Heart right ventricle (tissue), 16 donors: ENCODE measurements around the gene CYYR1. TPM values are rescaled to one million over a fixed set of nuclear protein-coding genes. Genes with fewer than 3 reads are reported as not detected.
A peak's percentile ranks its signal among the peaks of the same experiment; 100 is the strongest.

Source experiments
- ATAC-seq, 8 donors: fragments of 200-7000 bp; cut with Tn5 transposase; one replicate each; pipeline ENCODE4 v1.9.1; 2020; ENCODE audit warnings: mild to moderate bottlenecking in 8 of 8, moderate library complexity in 8 of 8, moderate number of reproducible peaks in 1 of 8
- DNase-seq, 2 donors: peaks; one replicate each; pipeline ENCODE4 v3.0.0-alpha.2; 2020
- H3K27ac ChIP-seq, 10 donors: fragments of 200-600 bp; sonication (generic) in 2 of 10; one replicate each; pipeline versions ENCODE4 v1.5.0 to v1.8.0; 2020 to 2022; ENCODE audit warnings: mild to moderate bottlenecking in 3 of 10
- H3K27me3 ChIP-seq, 7 donors: fragments of 200-600 bp; one replicate each; pipeline ENCODE4 v1.8.0; 2021 to 2022; ENCODE audit warnings: mild to moderate bottlenecking in 2 of 7
- H3K36me3 ChIP-seq, 9 donors: fragments of 200-600 bp; sonication (generic) in 1 of 9; one replicate each; pipeline versions ENCODE4 v1.5.0 to v1.8.0; 2020 to 2022; ENCODE audit warnings: mild to moderate bottlenecking in 2 of 9
- H3K4me1 ChIP-seq, 9 donors: fragments of 200-600 bp; sonication (generic) in 1 of 9; one replicate each; pipeline versions ENCODE4 v1.5.0 to v1.8.0; 2020 to 2022; ENCODE audit warnings: mild to moderate bottlenecking in 4 of 9
- H3K4me3 ChIP-seq, 10 donors: fragments of 200-600 bp; sonication (generic) in 2 of 10; one replicate each; pipeline versions ENCODE4 v1.5.0 to v1.8.0; 2020 to 2022; ENCODE audit warnings: mild to moderate bottlenecking in 7 of 10, moderate library complexity in 2 of 10
- H3K9me3 ChIP-seq, 11 donors: fragments of 200-600 bp in 10 of 11; sonication (generic) in 2 of 11; one replicate each; pipeline versions ENCODE4 v1.5.0 to v1.8.0; 2013 to 2022; ENCODE audit warnings: mild to moderate bottlenecking in 2 of 11, control low read depth in 1 of 11, moderate library complexity in 1 of 11
- CTCF ChIP-seq, 9 donors: fragments of 200-600 bp; sonication (generic) in 2 of 9; IDR thresholded peaks; one replicate each; pipeline versions ENCODE4 v1.5.0 to v1.8.0; 2021 to 2022; ENCODE audit warnings: antibody characterized with exemption in 9 of 9, mild to moderate bottlenecking in 5 of 9, moderate library complexity in 1 of 9
- WGBS, 2 donors: extraction: QIAGEN DNeasy Blood & Tissue Kit; methylation state at CpG; one replicate each; pipeline ENCODE4 v1.1.7; 2013; ENCODE audit warnings: inconsistent platforms in 1 of 2; 5-methylcytosine and 5-hydroxymethylcytosine counted together
- intact Hi-C, 10 donors: fragments of 100-400 bp; cut with DNase I; formaldehyde crosslinking; loops; one replicate each; pipeline versions ENCODE4 v1.11.1 to v1.14.2; 2022
- polyA plus RNA-seq, 2 donors: library from polyadenylated mRNA; stranded (reverse); fragments of 200-250 nt; gene quantifications; one replicate each; pipeline ENCODE4 v1.2.3, GENCODE V29; 2013
- total RNA-seq, 10 donors: library from RNA; stranded (reverse); fragmentation: NEBNext Ultra II Directional in 3 of 10; extraction: Animal tissue kit (Norgen Biotek cat#: 25700) in 3 of 10; gene quantifications; one replicate each; pipeline versions ENCODE4 v1.2.1 to v1.2.4, GENCODE V29; 2021 to 2023
- donor health status: Arrhythmogenic right ventricular cardiomyopathy.
- donor health status: ischemic (EF 13 %, LVEDD 7.1; RV severe dilation, severe dysfunction).
- donor health status: healthy with polysubstance abuse.
- donor health status: DM: no; HTN: yes; CAD: no.
- donor health status: DM: no; HTN: no; CAD: no.
- donor health status: ischemic (EF 25% LVEDD 6.9; RV normal size, moderate dysfunction).
- donor health status: ischemic (EF 25% LVEDD 5.7; RV mildly dilated, moderate dysfunction).
- donor health status: healthy.
- donor health status: DM: yes; HTN: yes; CAD: no.
- donor health status: Ischemic cardiomyopathy.
- donor health status: ischemic (EF 35%, LVEDD 5.7; RV mildly dilated, moderate dysfunction).
- donor health status: nonischemic (EF 11% LVEDD 7.7; RV severe dilation, severe dysfunction).
- donor health status: DM: yes; HTN: yes; CAD: no.
- donor health status: PGD.
- donor health status: ischemic (EF 29% LVEDD 5.4; RV normal size, mild dysfunction).
- donor health status: nonischemic (EF 23%, LVEDD 6.1; RV moderate dilation, normal function).

CYYR1 gene
- total and polyA plus RNA-seq, 12 donors = 10.8 to 38.2 (median 15.8) TPM

GRCh38 chr21:26473471-26473870, 99.6 kb downstream of the CYYR1 start:
- Histone ChIP-seq H3K27me3 (no peaks in the 10 kb centered on the region), H3K36me3 (peaks cover 0 to 42% (median 0%) of the 10 kb centered on the region in 9 donors), H3K4me3 (no peak overlapping the region), H3K4me1 (peaks cover 0 to 10% (median 0%) of the 10 kb centered on the region in 9 donors), H3K27ac (no peak overlapping the region), H3K9me3 (no peaks in the 10 kb centered on the region)
- DNase-seq (no peak), ATAC-seq (no peak)
- WGBS, 2 donors = 95 to 96% methylated on average over 2 of the region's 2 CpGs
- intact Hi-C loops = no loop called here
- TF ChIP-seq CTCF (IDR thresholded peaks at IDR 0.05) = no peak

GRCh38 chr21:26471099-26471471, 102.0 kb downstream of the CYYR1 start:
- ATAC-seq (no peak), DNase-seq (no peak)
- intact Hi-C loops = no loop called here
- WGBS, 2 donors = 91 to 92% methylated on average over 5 of the region's 5 CpGs
- no peaks in the 10 kb centered on the region for H3K9me3 ChIP-seq
- H3K27me3 ChIP-seq = no peaks in the 10 kb centered on the region
- TF ChIP-seq CTCF (IDR thresholded peaks at IDR 0.05) = no peak
- H3K4me3 ChIP-seq = no peak overlapping the region
- peaks cover 0 to 10% (median 0%) of the 10 kb centered on the region in 9 donors for H3K4me1 ChIP-seq
- H3K27ac ChIP-seq = no peak overlapping the region
- H3K36me3 ChIP-seq = peaks cover 0 to 23% (median 0%) of the 10 kb centered on the region in 9 donors

- Histone ChIP-seq H3K9me3 (no peaks in the 10 kb centered on the region), H3K4me1 (peaks cover 0 to 10% (median 0%) of the 10 kb centered on the region in 9 donors), H3K27ac (no peak overlapping the region), H3K27me3 (no peaks in the 10 kb centered on the region), H3K4me3 (no peak overlapping the region), H3K36me3 (peaks cover 0 to 17% (median 0%) of the 10 kb centered on the region in 9 donors)
- ATAC-seq = no peak
- 88 to 95% methylated on average over 8 of the region's 8 CpGs for WGBS, 2 donors
- DNase-seq = no peak
- intact Hi-C loops = no loop called here
- TF ChIP-seq CTCF (IDR thresholded peaks at IDR 0.05) = no peak
These were observed 102.6 kb downstream of the CYYR1 start for GRCh38 chr21:26470351-26471098.

- H3K4me3 ChIP-seq = no peak overlapping the region
- peaks cover 0 to 10% (median 0%) of the 10 kb centered on the region in 9 donors for H3K4me1 ChIP-seq
- intact Hi-C loops = no loop called here
- ATAC-seq (peak in 2 of 8 donors; percentile 46 to 75), DNase-seq (peak in 1 of 2 donors; percentile 8)
- H3K9me3 ChIP-seq = no peaks in the 10 kb centered on the region
- 45 to 53% methylated on average over 1 of the region's 1 CpG for WGBS, 2 donors
- H3K27me3 ChIP-seq = no peaks in the 10 kb centered on the region
- peaks cover 0 to 10% (median 0%) of the 10 kb centered on the region in 9 donors for H3K36me3 ChIP-seq
- no peak for TF ChIP-seq CTCF (IDR thresholded peaks at IDR 0.05)
- H3K27ac ChIP-seq = no peak overlapping the region
These were observed 103.3 kb downstream of the CYYR1 start for GRCh38 chr21:26469789-26470188.
